ENCODE measurements around the gene SLX4IP. TPM values are rescaled to one million over a fixed set of nuclear protein-coding genes. Genes with fewer than 3 reads are reported as not detected.

The SLX4IP gene
- total RNA-seq, 2 donors from 2014 or later = 6.4 to 7.7 TPM

- ATAC-seq (no peak), DNase-seq (no peak)
- intact Hi-C loops (cut with DNase I, micrococcal nuclease) = no loop called here
Observed at GRCh38 chr20:10483691-10484090, 48.6 kb downstream of the SLX4IP start.

GRCh38 chr20:10487142-10488136 lies 52.3 kb downstream of the SLX4IP start:
- intact Hi-C loops (cut with DNase I, micrococcal nuclease) = no loop called here
- no peak for DNase-seq
- no peak for ATAC-seq

DNA sequence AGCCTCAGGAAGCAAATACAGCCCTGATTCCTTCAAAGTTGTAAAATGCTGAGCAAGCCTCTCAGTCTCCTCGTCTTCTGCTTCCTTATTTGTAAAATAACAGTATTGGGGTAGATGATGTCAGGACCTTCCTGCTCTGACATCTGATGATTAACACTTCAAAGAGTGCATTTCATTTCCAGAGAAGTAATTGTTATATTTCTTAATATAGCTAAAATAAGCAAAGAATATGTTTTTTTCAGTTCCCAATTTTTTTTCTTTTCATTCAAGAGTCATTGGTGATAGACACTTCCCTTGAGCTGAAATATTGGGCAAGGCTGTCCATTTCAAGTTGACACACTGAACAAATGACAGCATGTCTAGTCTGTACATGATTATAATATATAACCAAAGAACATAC lies 53.4 kb downstream of the SLX4IP start:
- no peak for DNase-seq
- no peak for ATAC-seq
- intact Hi-C loops (cut with DNase I, micrococcal nuclease) = no loop called here

DNA sequence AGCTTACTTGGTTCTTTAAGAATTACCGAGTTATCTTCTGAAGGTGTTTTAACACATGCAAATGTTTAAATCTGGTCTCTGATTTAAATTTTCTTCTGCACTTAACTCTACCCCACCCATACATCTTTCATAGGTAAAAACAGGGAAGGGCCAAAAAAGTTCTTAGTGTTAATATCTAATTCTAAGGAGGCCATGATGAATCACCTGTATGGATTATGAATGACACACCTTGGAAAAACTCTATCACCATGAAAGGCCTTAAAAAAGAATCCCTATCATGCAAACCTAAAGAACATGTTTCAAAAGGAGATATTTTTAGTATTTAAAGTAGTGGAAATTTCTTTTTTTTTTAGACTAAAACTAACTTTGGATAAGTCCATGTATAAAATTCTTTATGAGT lies 54.7 kb downstream of the SLX4IP start:
- ATAC-seq (no peak), DNase-seq (no peak)
- intact Hi-C loops (cut with DNase I, micrococcal nuclease) = no loop called here

GRCh38 chr20:10490257-10490656 lies 55.2 kb downstream of the SLX4IP start:
- intact Hi-C loops (cut with DNase I, micrococcal nuclease) = no loop called here
- DNase-seq (no peak), ATAC-seq (no peak)

DNA sequence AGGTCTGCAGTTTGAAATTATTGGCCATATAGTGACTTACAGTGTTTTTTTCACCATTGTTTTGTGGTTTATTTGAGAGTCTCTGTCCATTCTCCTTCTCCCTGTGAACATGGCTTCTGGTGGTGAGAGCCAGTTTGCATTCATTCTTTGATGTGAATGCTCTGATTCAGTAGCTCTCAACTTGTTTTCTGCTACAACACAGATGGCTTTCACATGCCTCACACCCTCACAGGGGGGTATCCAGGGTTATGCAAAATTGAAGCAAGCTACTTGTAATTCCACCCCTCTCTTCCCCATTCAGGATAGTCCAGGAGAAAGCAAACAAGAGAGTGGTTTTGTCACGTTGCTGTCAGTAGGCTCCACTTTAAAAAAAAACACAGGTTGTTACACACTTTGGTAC lies 55.6 kb downstream of the SLX4IP start:
- intact Hi-C loops (cut with DNase I, micrococcal nuclease) = no loop called here
- DNase-seq (no peak), ATAC-seq (no peak)

DNA sequence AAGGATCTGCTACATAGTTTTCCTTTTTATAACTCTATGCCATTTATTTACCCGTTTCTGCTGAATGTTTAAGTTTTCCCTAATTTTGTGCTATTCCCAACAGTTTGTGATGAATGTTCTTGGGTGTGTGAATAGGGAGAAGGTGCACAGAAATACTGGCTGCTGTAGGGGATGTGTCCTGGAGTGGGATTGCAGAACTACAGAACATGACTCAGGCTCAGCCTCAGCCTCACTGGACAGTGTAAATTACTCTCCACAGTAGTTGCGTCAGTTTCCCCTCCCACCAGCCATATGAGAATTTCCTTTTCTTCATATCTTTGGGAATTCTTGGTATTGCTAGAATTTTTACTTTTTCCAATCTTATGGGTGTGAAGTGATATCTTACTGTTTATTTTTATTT lies 57.0 kb downstream of the SLX4IP start:
- intact Hi-C loops (cut with DNase I, micrococcal nuclease) = no loop called here
- ATAC-seq (no peak), DNase-seq (no peak)

- intact Hi-C loops (cut with DNase I, micrococcal nuclease) = no loop called here
- DNase-seq (no peak), ATAC-seq (no peak)
Observed at GRCh38 chr20:10492844-10493243, 57.7 kb downstream of the SLX4IP start.

- ATAC-seq (no peak), DNase-seq (no peak)
- intact Hi-C loops (cut with DNase I, micrococcal nuclease) = no loop called here
Observed at GRCh38 chr20:10495173-10495572, 60.1 kb downstream of the SLX4IP start.

- ATAC-seq = no peak
- no peak for DNase-seq
- intact Hi-C loops (cut with DNase I, micrococcal nuclease) = no loop called here
Observed at GRCh38 chr20:10496465-10496864, 61.4 kb downstream of the SLX4IP start.

DNA sequence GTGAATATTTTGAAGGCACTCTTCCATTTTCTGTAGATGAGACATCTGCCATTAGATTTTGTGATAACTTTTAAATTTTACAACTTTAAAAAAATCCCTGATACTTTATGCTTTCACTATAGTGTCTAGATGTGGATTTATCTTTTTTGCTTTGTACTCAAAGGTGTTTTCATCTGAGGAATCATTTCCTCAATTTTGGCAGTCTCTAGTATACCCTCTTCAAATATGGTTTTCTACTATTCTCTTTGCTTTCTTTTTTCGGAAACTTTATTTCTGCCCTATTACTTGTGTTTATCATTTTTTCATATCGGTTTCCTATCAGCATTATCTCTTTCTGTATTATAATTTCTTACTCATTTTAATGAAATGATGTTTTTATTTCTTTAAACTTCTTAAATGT lies 62.2 kb downstream of the SLX4IP start:
- DNase-seq (no peak), ATAC-seq (no peak)
- intact Hi-C loops (cut with DNase I, micrococcal nuclease) = no loop called here

DNA sequence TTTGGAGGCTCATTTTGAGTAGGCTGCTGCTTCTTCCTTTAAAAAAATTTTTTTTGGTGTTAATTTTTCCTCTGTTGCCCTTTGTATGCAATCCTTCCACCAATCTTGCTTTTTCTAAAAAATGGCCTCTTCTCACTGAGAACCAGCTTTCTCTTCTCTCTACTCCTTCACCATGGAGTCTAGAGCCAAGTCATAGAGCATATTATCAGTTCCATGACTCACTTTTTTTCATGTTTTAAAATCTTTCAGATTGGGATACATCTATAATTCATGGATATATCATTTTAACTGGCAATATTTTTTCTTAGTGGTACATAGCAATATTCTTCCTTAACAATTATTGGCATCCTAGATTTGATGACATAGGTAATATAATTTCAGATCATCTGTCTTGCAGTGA lies 62.7 kb downstream of the SLX4IP start:
- intact Hi-C loops (cut with DNase I, micrococcal nuclease) = no loop called here
- DNase-seq (no peak), ATAC-seq (no peak)

DNA sequence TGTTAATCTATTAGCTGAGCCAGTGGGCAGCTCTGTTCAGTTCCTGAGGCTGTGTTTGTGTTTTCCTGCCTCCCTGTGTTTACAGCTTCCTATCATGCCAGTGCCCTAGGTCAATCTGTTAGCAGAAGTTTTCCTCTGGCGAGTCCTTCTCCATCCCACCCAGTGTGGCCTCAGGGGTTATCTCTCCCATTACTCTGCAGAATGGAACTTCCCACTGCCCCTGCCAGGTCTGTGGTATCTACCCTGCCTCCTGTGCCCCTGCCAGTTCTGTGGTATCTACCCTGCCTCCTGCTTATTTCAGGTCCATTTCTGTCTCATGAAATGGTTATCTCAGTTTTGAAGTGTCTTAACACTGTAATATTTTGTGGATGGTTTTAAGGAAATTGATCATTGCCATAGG lies 63.1 kb downstream of the SLX4IP start:
- DNase-seq (no peak), ATAC-seq (no peak)
- intact Hi-C loops (cut with DNase I, micrococcal nuclease) = no loop called here

- intact Hi-C loops (cut with DNase I, micrococcal nuclease) = no loop called here
- DNase-seq = no peak
- ATAC-seq = no peak
Observed at GRCh38 chr20:10501402-10501801, 66.3 kb downstream of the SLX4IP start.

DNA sequence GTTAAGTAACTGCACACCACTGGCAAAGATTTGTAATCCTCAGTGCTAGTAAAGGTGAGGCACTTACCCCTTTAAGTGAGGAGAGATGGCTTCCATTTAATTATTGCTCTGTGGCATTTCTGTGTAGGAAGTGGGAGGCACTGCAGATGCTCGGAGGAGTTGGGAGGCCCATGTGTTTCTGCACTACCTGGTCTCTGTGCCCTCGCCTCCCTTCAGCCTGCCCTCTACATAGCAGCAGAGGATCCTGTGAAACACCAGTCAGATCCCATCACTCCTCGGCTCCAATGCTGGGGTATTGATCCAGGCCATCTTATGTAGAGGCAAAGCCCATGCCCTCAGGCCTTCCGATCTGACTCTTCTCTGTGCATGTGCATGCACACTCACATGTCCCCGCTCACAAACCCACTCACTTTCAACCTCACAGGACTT lies 67.0 kb downstream of the SLX4IP start:
- no peak for ATAC-seq
- no peak for DNase-seq
- intact Hi-C loops (cut with DNase I, micrococcal nuclease) = no loop called here

GRCh38 chr20:10504608-10504993 lies 69.5 kb downstream of the SLX4IP start:
- ATAC-seq = no peak
- DNase-seq = no peak
- intact Hi-C loops (cut with DNase I, micrococcal nuclease) = no loop called here

DNA sequence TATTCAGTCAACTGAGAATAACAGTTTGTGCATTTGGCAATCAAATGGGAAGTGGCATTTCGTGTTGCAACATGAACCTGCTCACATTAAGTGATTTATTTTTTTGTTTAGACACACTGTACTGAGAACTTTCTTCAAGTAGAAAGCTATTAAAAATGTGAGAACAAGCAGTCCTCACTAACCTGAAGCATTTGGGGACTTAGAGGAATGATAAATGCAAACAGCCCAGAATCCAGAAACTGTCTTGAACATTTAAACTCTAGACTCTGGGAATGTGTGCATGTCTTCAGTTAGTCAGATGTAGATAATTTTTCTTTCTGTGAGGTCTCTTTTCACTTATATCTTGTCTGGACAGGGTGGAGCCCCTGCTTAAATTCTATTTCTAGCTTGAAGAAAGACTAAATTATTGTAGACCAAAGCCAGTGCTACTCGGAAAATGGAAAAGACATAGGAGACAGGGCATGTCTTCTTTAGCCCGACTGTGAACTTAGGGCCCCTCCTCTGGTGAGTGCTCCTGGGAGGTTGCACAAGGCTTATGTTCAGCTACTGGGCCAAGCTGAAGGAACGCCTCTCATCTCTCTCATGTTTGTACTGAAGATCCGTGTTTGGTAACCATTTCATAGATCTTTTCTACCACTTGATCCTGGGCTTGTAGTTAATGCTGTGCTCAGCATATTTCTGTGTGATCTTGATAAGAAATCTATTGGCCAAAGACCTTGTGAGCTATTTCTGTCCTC lies 70.1 kb downstream of the SLX4IP start:
- intact Hi-C loops (cut with DNase I, micrococcal nuclease) = no loop called here
- ATAC-seq = no peak

GRCh38 chr20:10505827-10506226 lies 70.7 kb downstream of the SLX4IP start:
- DNase-seq (no peak), ATAC-seq (no peak)
- intact Hi-C loops (cut with DNase I, micrococcal nuclease) = no loop called here

More for the DNA sequence above, 70.1 kb downstream of the SLX4IP start:
- DNase-seq = peak in 1 of 2 donors; percentile 54

DNA sequence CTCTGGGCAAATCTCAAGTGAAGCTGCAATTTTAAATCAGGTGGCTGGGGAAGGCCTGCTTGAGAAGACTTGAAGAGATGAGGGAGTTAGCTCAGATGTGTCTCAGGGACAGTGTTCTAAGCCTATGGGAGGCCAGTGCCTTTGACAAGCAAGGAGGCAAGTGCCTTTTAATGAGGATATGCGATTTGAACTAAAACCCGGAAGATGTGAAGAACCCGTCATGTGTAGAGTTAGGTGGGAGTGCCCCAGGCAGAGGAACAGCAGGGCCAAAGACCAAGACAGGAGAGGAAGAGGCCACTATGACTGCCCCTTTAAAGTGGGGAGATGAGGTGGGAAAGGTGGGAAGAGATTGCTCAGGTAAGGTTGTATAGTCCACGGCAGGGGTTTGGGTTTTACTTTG lies 71.9 kb downstream of the SLX4IP start:
- peak; percentile 71 for ATAC-seq
- DNase-seq = no peak
- intact Hi-C loops (cut with DNase I, micrococcal nuclease) = no loop called here

GRCh38 chr20:10508060-10508459 lies 73.0 kb downstream of the SLX4IP start:
- DNase-seq (no peak), ATAC-seq (peak; percentile 40)
- intact Hi-C loops (cut with DNase I, micrococcal nuclease) = no loop called here
